GM21423 (cell line): ENCODE data around the gene SNTG2.

ENCODE experiments used
- ATAC-seq: cut with Tn5 transposase; IDR thresholded peaks from one replicate; pipeline ENCODE4 v1.9.1; 2021; ENCODE audit warnings: mild to moderate bottlenecking, moderate library complexity; ENCODE audit not compliant: unreplicated experiment

SNTG2 gene

GRCh38 chr2:1169291-1169949 is 218.8 kb downstream of the SNTG2 start:
- no peak for ATAC-seq

GRCh38 chr2:1170241-1170640 is 219.6 kb downstream of the SNTG2 start:
- ATAC-seq = no peak

GRCh38 chr2:1170711-1171110 is 220.1 kb downstream of the SNTG2 start:
- ATAC-seq = no peak

GRCh38 chr2:1173528-1173927 is 222.9 kb downstream of the SNTG2 start:
- ATAC-seq = no peak

GRCh38 chr2:1181893-1182292 is 231.2 kb downstream of the SNTG2 start:
- no peak for ATAC-seq

GRCh38 chr2:1183300-1183699 is 232.7 kb downstream of the SNTG2 start:
- no peak for ATAC-seq

- no peak for ATAC-seq
Measured at GRCh38 chr2:1186421-1186820, 235.8 kb downstream of the SNTG2 start.

- ATAC-seq = no peak
Measured at GRCh38 chr2:1187189-1187588, 236.5 kb downstream of the SNTG2 start.

- ATAC-seq = no peak
Measured at GRCh38 chr2:1192121-1192520, 241.5 kb downstream of the SNTG2 start.

- no peak for ATAC-seq
Measured at GRCh38 chr2:1193801-1194200, 243.2 kb downstream of the SNTG2 start.

GRCh38 chr2:1203772-1204171 is 253.1 kb downstream of the SNTG2 start:
- no peak for ATAC-seq

GRCh38 chr2:1205853-1206252 is 255.2 kb downstream of the SNTG2 start:
- no peak for ATAC-seq

- ATAC-seq = no peak
Measured at GRCh38 chr2:1207962-1208510, 257.4 kb downstream of the SNTG2 start.

GRCh38 chr2:1208522-1208921 is 257.9 kb downstream of the SNTG2 start:
- ATAC-seq = no peak

- ATAC-seq = no peak
Measured at GRCh38 chr2:1209246-1209645, 258.6 kb downstream of the SNTG2 start.

- no peak for ATAC-seq
Measured at GRCh38 chr2:1209761-1210160, 259.1 kb downstream of the SNTG2 start.

- ATAC-seq = no peak
Measured at GRCh38 chr2:1210352-1210751, 259.7 kb downstream of the SNTG2 start.

GRCh38 chr2:1219901-1220573 is 269.4 kb downstream of the SNTG2 start:
- ATAC-seq = no peak

GRCh38 chr2:1222056-1222455 is 271.4 kb downstream of the SNTG2 start:
- ATAC-seq = no peak

GRCh38 chr2:1223791-1224190 is 273.1 kb downstream of the SNTG2 start:
- ATAC-seq = no peak

- no peak for ATAC-seq
Measured at GRCh38 chr2:1224901-1225300, 274.3 kb downstream of the SNTG2 start.

GRCh38 chr2:1226766-1227165 is 276.1 kb downstream of the SNTG2 start:
- no peak for ATAC-seq
